SU-DHL-6 (cell line): ENCODE data around the gene DENND5A.

Experiments
- H2AFZ ChIP-seq: fragments of 200-600 bp; sonication (generic); 2 replicates; pipeline ENCODE4 v1.6.1; 2014; ENCODE audit warnings: low read depth, mild to moderate bottlenecking, moderate library complexity, mixed read lengths, antibody characterized with exemption, low read length; ENCODE audit not compliant: severe bottlenecking
- H3F3A ChIP-seq: fragments of 200-600 bp; shearing (Covaris generic); 2 replicates; pipeline ENCODE4 v1.6.0; 2016; ENCODE audit warnings: antibody characterized with exemption, mild to moderate bottlenecking; ENCODE audit not compliant: insufficient read depth
- H3K27ac ChIP-seq: fragments of 200-600 bp; sonication (generic); 2 replicates; pipeline ENCODE4 v1.5.1; 2016; ENCODE audit warnings: low read depth, mild to moderate bottlenecking, low read length, moderate library complexity, mixed read lengths
- H3K27me3 ChIP-seq: fragments of 200-600 bp; sonication (generic), shearing (Covaris generic); 2 replicates; pipeline ENCODE4 v1.6.0; 2014; ENCODE audit warnings: mild to moderate bottlenecking, low read length
- H3K36me3 ChIP-seq: fragments of 200-600 bp; sonication (generic); 2 replicates; pipeline ENCODE4 v1.6.1; 2014; ENCODE audit warnings: mild to moderate bottlenecking, low read length, mixed read lengths
- H3K4me2 ChIP-seq: fragments of 300-600, 200-600 bp; shearing (Covaris generic), sonication (generic); 2 replicates; pipeline ENCODE4 v1.6.0; 2014; ENCODE audit warnings: low read length, low read depth, mild to moderate bottlenecking; ENCODE audit not compliant: poor library complexity, severe bottlenecking
- H3K4me3 ChIP-seq: fragments of 200-600 bp; sonication (generic); 2 replicates; pipeline ENCODE4 v1.5.1; 2014; ENCODE audit warnings: antibody characterized with exemption, low read length, mild to moderate bottlenecking, mixed read lengths; ENCODE audit not compliant: insufficient read depth, poor library complexity, severe bottlenecking
- H3K79me2 ChIP-seq: fragments of 200-600 bp; sonication (generic); 2 replicates; pipeline ENCODE4 v1.6.1; 2014; ENCODE audit warnings: mild to moderate bottlenecking, low read length, moderate library complexity; ENCODE audit not compliant: insufficient read depth
- H3K9ac ChIP-seq: fragments of 200-600 bp; sonication (generic); 2 replicates; pipeline ENCODE4 v1.7.0; 2014; ENCODE audit warnings: mild to moderate bottlenecking, low read length
- H3K9me2 ChIP-seq: fragments of 200-600 bp; sonication (generic); replicated peaks from 2 replicates; pipeline ENCODE4 v1.6.1; 2014; ENCODE audit warnings: low read length; ENCODE audit not compliant: insufficient read depth
- H3K9me3 ChIP-seq: fragments of 200-600 bp; sonication (generic); 2 replicates; pipeline ENCODE4 v1.6.1; 2014; ENCODE audit warnings: low read length, mixed read lengths; ENCODE audit not compliant: insufficient read depth
- H4K20me1 ChIP-seq: fragments of 200-600 bp; sonication (generic); 2 replicates; pipeline ENCODE4 v1.6.1; 2014; ENCODE audit warnings: low read depth, mild to moderate bottlenecking, antibody characterized with exemption, low read length, moderate library complexity, mixed read lengths
- EZH2phosphoT487 ChIP-seq: fragments of 200-600 bp; sonication (generic), shearing (Covaris generic); conservative IDR thresholded peaks from 2 replicates; pipeline ENCODE4 v1.6.1; 2018; ENCODE audit warnings: mild to moderate bottlenecking, antibody characterized with exemption, low read length, moderate library complexity, mixed read lengths
- TF ChIP-seq, protein P1 (sequence below): fragments of 200-600 bp; sonication (generic); IDR thresholded peaks from one replicate; pipeline ENCODE4 v1.5.1; 2017; ENCODE audit warnings: antibody characterized with exemption, mild to moderate bottlenecking, low read length, moderate library complexity; ENCODE audit not compliant: insufficient read depth, poor library complexity, severe bottlenecking

The DENND5A gene

GRCh38 chr11:9095421-9095820, 169.7 kb downstream of the DENND5A start:
- Histone ChIP-seq H3K4me3 (no peak overlapping the region), H3K4me2 (no peak overlapping the region), H3K9me2 (no peaks in the 10 kb centered on the region), H3K9me3 (no peaks in the 10 kb centered on the region), H3F3A (no peaks in the 10 kb centered on the region), H3K9ac (no peak overlapping the region), H3K27me3 (no peaks in the 10 kb centered on the region), H3K36me3 (no peaks in the 10 kb centered on the region), H2AFZ (no peak overlapping the region), H3K27ac (no peak overlapping the region), H3K79me2 (no peaks in the 10 kb centered on the region), H4K20me1 (no peaks in the 10 kb centered on the region)
- TF ChIP-seq, protein P1, sequence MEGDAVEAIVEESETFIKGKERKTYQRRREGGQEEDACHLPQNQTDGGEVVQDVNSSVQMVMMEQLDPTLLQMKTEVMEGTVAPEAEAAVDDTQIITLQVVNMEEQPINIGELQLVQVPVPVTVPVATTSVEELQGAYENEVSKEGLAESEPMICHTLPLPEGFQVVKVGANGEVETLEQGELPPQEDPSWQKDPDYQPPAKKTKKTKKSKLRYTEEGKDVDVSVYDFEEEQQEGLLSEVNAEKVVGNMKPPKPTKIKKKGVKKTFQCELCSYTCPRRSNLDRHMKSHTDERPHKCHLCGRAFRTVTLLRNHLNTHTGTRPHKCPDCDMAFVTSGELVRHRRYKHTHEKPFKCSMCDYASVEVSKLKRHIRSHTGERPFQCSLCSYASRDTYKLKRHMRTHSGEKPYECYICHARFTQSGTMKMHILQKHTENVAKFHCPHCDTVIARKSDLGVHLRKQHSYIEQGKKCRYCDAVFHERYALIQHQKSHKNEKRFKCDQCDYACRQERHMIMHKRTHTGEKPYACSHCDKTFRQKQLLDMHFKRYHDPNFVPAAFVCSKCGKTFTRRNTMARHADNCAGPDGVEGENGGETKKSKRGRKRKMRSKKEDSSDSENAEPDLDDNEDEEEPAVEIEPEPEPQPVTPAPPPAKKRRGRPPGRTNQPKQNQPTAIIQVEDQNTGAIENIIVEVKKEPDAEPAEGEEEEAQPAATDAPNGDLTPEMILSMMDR = peak; percentile 10
- TF ChIP-seq EZH2phosphoT487 = no peak

- Histone ChIP-seq H3F3A (no peaks in the 10 kb centered on the region), H3K4me2 (no peak overlapping the region), H3K4me3 (no peak overlapping the region), H3K36me3 (no peaks in the 10 kb centered on the region), H3K79me2 (no peaks in the 10 kb centered on the region), H4K20me1 (no peaks in the 10 kb centered on the region), H2AFZ (no peak overlapping the region), H3K9me2 (no peaks in the 10 kb centered on the region), H3K27ac (no peak overlapping the region), H3K9ac (no peak overlapping the region), H3K9me3 (no peaks in the 10 kb centered on the region), H3K27me3 (no peaks in the 10 kb centered on the region)
- TF ChIP-seq, protein P1 = no peak
- no peak for TF ChIP-seq EZH2phosphoT487
Measured at GRCh38 chr11:9094420-9094819, 170.7 kb downstream of the DENND5A start.

DNA sequence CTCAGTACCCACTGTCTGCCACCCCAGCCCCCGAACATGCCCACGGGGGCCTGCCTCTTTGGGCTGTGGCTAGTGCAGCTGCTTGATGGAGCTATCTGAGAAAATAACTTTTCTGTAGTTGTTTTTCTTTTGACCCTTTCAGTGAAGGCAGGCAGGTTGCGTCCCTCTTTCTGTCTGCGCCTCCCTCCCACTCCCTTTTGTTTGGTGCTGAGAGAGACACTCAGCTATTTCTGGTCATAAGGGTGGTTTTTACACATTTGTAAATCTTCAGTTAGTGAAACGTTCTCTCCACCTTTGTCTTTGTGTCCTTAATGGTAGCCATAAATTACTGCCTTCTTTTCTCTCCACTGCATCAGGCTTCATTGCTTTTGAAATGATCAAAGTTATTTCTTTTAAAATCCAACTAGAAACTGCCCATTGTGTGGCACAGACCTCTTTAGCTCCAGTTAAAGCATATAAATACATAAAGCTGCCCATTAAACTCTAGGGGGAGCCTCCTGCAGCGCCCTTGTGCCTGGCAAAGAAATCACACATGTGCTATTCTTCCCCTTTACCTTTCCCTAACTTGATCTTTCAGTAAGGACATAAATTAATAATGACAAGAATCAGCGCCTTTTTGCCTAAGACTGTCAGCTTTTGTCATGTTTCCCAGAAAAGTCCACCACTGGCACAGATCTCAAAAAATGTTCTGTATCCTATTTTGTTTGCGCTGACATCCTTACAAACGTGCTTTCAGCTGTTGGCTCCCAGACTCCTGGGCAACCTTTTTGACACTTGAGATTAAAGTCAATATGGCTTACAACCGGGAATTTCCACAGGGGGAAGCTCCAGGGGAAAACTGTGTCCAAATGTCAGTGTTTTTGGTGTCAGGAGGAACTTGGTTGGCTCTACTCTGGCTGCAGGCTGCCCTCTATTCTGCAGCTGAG, 172.0 kb downstream of the DENND5A start:
- no peaks in the 10 kb centered on the region for H3K9me2 ChIP-seq
- TF ChIP-seq, protein P1 = peak; percentile 56
- TF ChIP-seq EZH2phosphoT487 = no peak
- H3K27ac ChIP-seq = no peak overlapping the region
- no peaks in the 10 kb centered on the region for H4K20me1 ChIP-seq
- H3K9me3 ChIP-seq = no peaks in the 10 kb centered on the region
- no peak overlapping the region for H3K4me3 ChIP-seq
- no peak overlapping the region for H3K9ac ChIP-seq
- H3K79me2 ChIP-seq = no peaks in the 10 kb centered on the region
- no peaks in the 10 kb centered on the region for H3F3A ChIP-seq
- H2AFZ ChIP-seq = no peak overlapping the region
- no peaks in the 10 kb centered on the region for H3K36me3 ChIP-seq
- no peaks in the 10 kb centered on the region for H3K27me3 ChIP-seq
- no peak overlapping the region for H3K4me2 ChIP-seq
